Psoas muscle (tissue), 8 donors: ENCODE measurements around the gene TRPC4AP. TPM values are rescaled to one million over a fixed set of nuclear protein-coding genes. Genes with fewer than 3 reads are reported as not detected.

Experiments used
- ATAC-seq, 4 donors: fragments of 200-7000 bp; cut with Tn5 transposase; one replicate each; pipeline ENCODE4 v1.9.1; 2020; ENCODE audit warnings: moderate library complexity in 3 of 4, mild to moderate bottlenecking in 2 of 4
- DNase-seq, 2 donors: peaks; one replicate each; pipeline ENCODE4 v3.0.0-alpha.2; 2020
- H3K27ac ChIP-seq: fragments of 200-600 bp; one replicate; pipeline ENCODE4 v1.8.0; 2022
- H3K27me3 ChIP-seq, 3 donors: fragments of 200-600 bp in 1 of 3; one replicate each; pipeline versions ENCODE4 v1.6.1 to v1.8.0; 2013 to 2022; ENCODE audit warnings: low read length in 2 of 3, mild to moderate bottlenecking in 2 of 3, moderate library complexity in 1 of 3; ENCODE audit not compliant: insufficient read depth in 3 of 3
- H3K36me3 ChIP-seq, 2 donors: fragments of 200-600 bp in 1 of 2; one replicate each; pipeline versions ENCODE4 v1.6.1 to v1.8.0; 2013 to 2022; ENCODE audit warnings: low read depth in 1 of 2, mild to moderate bottlenecking in 1 of 2, moderate library complexity in 1 of 2; ENCODE audit not compliant: insufficient read depth in 1 of 2
- H3K4me1 ChIP-seq: fragments of 200-600 bp; one replicate; pipeline ENCODE4 v1.8.0; 2022
- H3K4me3 ChIP-seq: fragments of 200-600 bp; one replicate; pipeline ENCODE4 v1.8.0; 2022; ENCODE audit warnings: mild to moderate bottlenecking
- H3K9me3 ChIP-seq: fragments of 200-600 bp; one replicate; pipeline ENCODE4 v1.8.0; 2022
- CTCF ChIP-seq: fragments of 200-600 bp; IDR thresholded peaks from one replicate; pipeline ENCODE4 v1.8.0; 2022; ENCODE audit warnings: antibody characterized with exemption
- WGBS, 3 donors: extraction: QIAGEN DNeasy Blood & Tissue Kit; methylation state at CpG; one replicate each; pipeline versions ENCODE4 v1.1.6 to v1.1.7; 2013; 5-methylcytosine and 5-hydroxymethylcytosine counted together
- intact Hi-C, 2 donors: fragments of 100-400 bp; cut with DNase I; formaldehyde crosslinking; loops; one replicate each; pipeline versions ENCODE4 v1.11.0 to v1.14.2; 2022
- polyA plus RNA-seq, 3 donors: library from polyadenylated mRNA; stranded (reverse); fragments of 200-250 nt; gene quantifications; one replicate each; pipeline ENCODE4 v1.2.3, GENCODE V29; 2013
- total RNA-seq, 4 donors: library from RNA; stranded (reverse); fragmentation: NEBNext Ultra II Directional in 2 of 4; extraction: Animal tissue kit (Norgen Biotek cat#: 25700) in 2 of 4; gene quantifications; one replicate each; pipeline versions ENCODE4 v1.2.1 to v1.2.4, GENCODE V29; 2021 to 2023
- donor health status: healthy with polysubstance abuse.
- donor health status: DM: no; HTN: no; CAD: no; lungs with moderate emphysema.
- donor health status: Bipolar disorder and iron deficiency.
- donor health status: healthy.
- donor health status: DM: yes; HTN: yes; CAD: no.
- donor health status: DM: no; HTN: no; CAD: no.
- donor health status: DM: no; HTN: no; CAD: no.
- donor health status: DM: yes; HTN: yes; CAD: no.

TRPC4AP gene
- total and polyA plus RNA-seq, 7 donors: 36.0 to 62.3 (median 51.7) TPM

GRCh38 chr20:35134472-35134871 is 41.9 kb upstream of the TRPC4AP start:
- peak in 1 of 2 donors; percentile 41 for DNase-seq
- H3K36me3 ChIP-seq: peaks cover 5 to 94% of the 10 kb centered on the region in 2 donors

GRCh38 chr20:35133735-35134134 is 41.1 kb upstream of the TRPC4AP start:
- H3K9me3 ChIP-seq: no peaks in the 10 kb centered on the region
- no peak overlapping the region for H3K4me3 ChIP-seq
- no peak overlapping the region for H3K27ac ChIP-seq
- no peak for DNase-seq
- peaks cover 5 to 95% of the 10 kb centered on the region in 2 donors for H3K36me3 ChIP-seq
- H3K4me1 ChIP-seq: no peaks in the 10 kb centered on the region
- intact Hi-C loops: no loop called here
- WGBS, 3 donors: 90 to 94% (median 91%) methylated on average over 5 of the region's 5 CpGs
- no peaks in the 10 kb centered on the region for H3K27me3 ChIP-seq
- no peak for TF ChIP-seq CTCF
- no peak for ATAC-seq

More at GRCh38 chr20:35134472-35134871, 41.9 kb upstream of the TRPC4AP start:
- Histone ChIP-seq H3K27ac (no peak overlapping the region), H3K4me3 (no peak overlapping the region), H3K4me1 (no peaks in the 10 kb centered on the region), H3K27me3 (no peaks in the 10 kb centered on the region), H3K9me3 (no peaks in the 10 kb centered on the region)
- intact Hi-C loops: no loop called here
- TF ChIP-seq CTCF: no peak
- 73 to 82% (median 75%) methylated on average over 9 of the region's 9 CpGs for WGBS, 3 donors
- no peak for ATAC-seq

GRCh38 chr20:35133031-35133430 is 40.4 kb upstream of the TRPC4AP start:
- H3K4me3 ChIP-seq: no peak overlapping the region
- WGBS, 3 donors: 84 to 87% (median 84%) methylated on average over 5 of the region's 5 CpGs
- H3K36me3 ChIP-seq: peaks cover 5 to 94% of the 10 kb centered on the region in 2 donors
- no peak for DNase-seq
- H3K27me3 ChIP-seq: no peaks in the 10 kb centered on the region
- intact Hi-C loops: no loop called here
- no peak for ATAC-seq
- H3K9me3 ChIP-seq: no peaks in the 10 kb centered on the region
- H3K27ac ChIP-seq: no peak overlapping the region
- H3K4me1 ChIP-seq: no peaks in the 10 kb centered on the region
- TF ChIP-seq CTCF: no peak

GRCh38 chr20:35131934-35132333 is 39.3 kb upstream of the TRPC4AP start:
- Histone ChIP-seq H3K4me1 (no peaks in the 10 kb centered on the region), H3K4me3 (no peak overlapping the region), H3K9me3 (no peaks in the 10 kb centered on the region), H3K36me3 (peaks cover 5 to 93% of the 10 kb centered on the region in 2 donors), H3K27ac (no peak overlapping the region), H3K27me3 (no peaks in the 10 kb centered on the region)
- intact Hi-C loops: no loop called here
- TF ChIP-seq CTCF: no peak
- ATAC-seq (no peak), DNase-seq (no peak)
- 87 to 90% (median 90%) methylated on average over 4 of the region's 4 CpGs for WGBS, 3 donors

- no peak for ATAC-seq
- Histone ChIP-seq H3K4me3 (no peak overlapping the region), H3K9me3 (no peaks in the 10 kb centered on the region), H3K27ac (no peak overlapping the region), H3K4me1 (no peaks in the 10 kb centered on the region), H3K36me3 (peaks cover 10 to 96% of the 10 kb centered on the region in 2 donors), H3K27me3 (no peaks in the 10 kb centered on the region)
- 90 to 93% (median 92%) methylated on average over 2 of the region's 2 CpGs for whole genome bisulfite sequencing, 3 donors
- TF ChIP-seq CTCF: no peak
- intact Hi-C loops: no loop called here
- DNase-seq: no peak
Observed at GRCh38 chr20:35129647-35130069, 37.1 kb upstream of the TRPC4AP start.
